GM06990 (cell line): ENCODE measurements around the gene CA9.

Source experiments
- DNase-seq: peaks from one replicate; pipeline ENCODE4 v3.0.0-alpha.2; 2011; ENCODE audit not compliant: insufficient read length; ENCODE audit errors: extremely low read depth
- H3K27me3 ChIP-seq: replicated peaks from 2 replicates; pipeline ENCODE4 v1.6.0; 2011; ENCODE audit warnings: low read length; ENCODE audit not compliant: control insufficient read depth, insufficient read depth
- H3K36me3 ChIP-seq: 2 replicates; pipeline ENCODE4 v1.5.1; 2011; ENCODE audit warnings: low read length; ENCODE audit not compliant: control insufficient read depth, insufficient read depth
- H3K4me3 ChIP-seq: replicated peaks from 2 replicates; pipeline ENCODE4 v1.5.1; 2011; ENCODE audit warnings: low read depth, mild to moderate bottlenecking, control low read depth, low read length
- TF ChIP-seq, protein P1 (sequence below): IDR thresholded peaks from 2 replicates; pipeline ENCODE4 v1.5.1; 2011; ENCODE audit warnings: low read length, control low read depth, mild to moderate bottlenecking, inconsistent platforms; ENCODE audit not compliant: insufficient read depth, poor library complexity, severe bottlenecking

The CA9 gene

GRCh38 chr9:35703906-35704672, 30.4 kb downstream of the CA9 start:
- peaks cover 70% of the 10 kb centered on the region for H3K36me3 ChIP-seq
- TF ChIP-seq, protein P1, sequence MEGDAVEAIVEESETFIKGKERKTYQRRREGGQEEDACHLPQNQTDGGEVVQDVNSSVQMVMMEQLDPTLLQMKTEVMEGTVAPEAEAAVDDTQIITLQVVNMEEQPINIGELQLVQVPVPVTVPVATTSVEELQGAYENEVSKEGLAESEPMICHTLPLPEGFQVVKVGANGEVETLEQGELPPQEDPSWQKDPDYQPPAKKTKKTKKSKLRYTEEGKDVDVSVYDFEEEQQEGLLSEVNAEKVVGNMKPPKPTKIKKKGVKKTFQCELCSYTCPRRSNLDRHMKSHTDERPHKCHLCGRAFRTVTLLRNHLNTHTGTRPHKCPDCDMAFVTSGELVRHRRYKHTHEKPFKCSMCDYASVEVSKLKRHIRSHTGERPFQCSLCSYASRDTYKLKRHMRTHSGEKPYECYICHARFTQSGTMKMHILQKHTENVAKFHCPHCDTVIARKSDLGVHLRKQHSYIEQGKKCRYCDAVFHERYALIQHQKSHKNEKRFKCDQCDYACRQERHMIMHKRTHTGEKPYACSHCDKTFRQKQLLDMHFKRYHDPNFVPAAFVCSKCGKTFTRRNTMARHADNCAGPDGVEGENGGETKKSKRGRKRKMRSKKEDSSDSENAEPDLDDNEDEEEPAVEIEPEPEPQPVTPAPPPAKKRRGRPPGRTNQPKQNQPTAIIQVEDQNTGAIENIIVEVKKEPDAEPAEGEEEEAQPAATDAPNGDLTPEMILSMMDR, result no peak

DNA sequence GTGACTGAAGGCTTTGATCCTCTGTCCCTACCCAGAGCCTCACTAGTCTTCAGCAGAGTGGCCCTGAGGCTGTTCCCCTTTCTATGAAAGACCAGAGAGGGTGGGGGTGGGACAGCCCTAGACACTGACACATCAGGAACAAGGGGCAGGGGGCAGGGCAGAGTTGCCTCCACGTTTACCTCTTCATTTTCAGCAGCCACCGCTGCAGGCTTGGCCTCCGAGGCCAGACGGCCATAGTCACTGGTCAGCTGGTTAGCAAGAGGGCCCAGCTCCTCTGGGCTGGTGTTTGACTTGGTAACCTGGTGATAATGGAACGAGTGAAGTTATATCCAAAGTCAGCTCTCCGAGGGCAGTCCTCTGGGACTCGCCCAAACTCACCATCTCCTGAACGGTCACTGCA, 31.6 kb downstream of the CA9 start:
- no peak for DNase-seq
- H3K4me3 ChIP-seq, result no peak overlapping the region
- TF ChIP-seq, protein P1, result no peak
- peaks cover 59% of the 10 kb centered on the region for H3K36me3 ChIP-seq
- H3K27me3 ChIP-seq, result no peaks in the 10 kb centered on the region

More at GRCh38 chr9:35703906-35704672, 30.4 kb downstream of the CA9 start:
- Histone ChIP-seq H3K4me3 (no peak overlapping the region), H3K27me3 (no peaks in the 10 kb centered on the region)
- no peak for DNase-seq

GRCh38 chr9:35705836-35706430, 32.2 kb downstream of the CA9 start:
- TF ChIP-seq, protein P1, result no peak
- H3K4me3 ChIP-seq, result no peak overlapping the region
- no peak for DNase-seq
- peaks cover 64% of the 10 kb centered on the region for H3K36me3 ChIP-seq
- no peaks in the 10 kb centered on the region for H3K27me3 ChIP-seq

GRCh38 chr9:35706951-35707350, 33.2 kb downstream of the CA9 start:
- Histone ChIP-seq H3K27me3 (no peaks in the 10 kb centered on the region), H3K4me3 (no peak overlapping the region), H3K36me3 (peaks cover 68% of the 10 kb centered on the region)
- TF ChIP-seq, protein P1, result no peak
- DNase-seq, result no peak

GRCh38 chr9:35708146-35708545, 34.4 kb downstream of the CA9 start:
- no peak for DNase-seq
- TF ChIP-seq, protein P1, result no peak
- no peaks in the 10 kb centered on the region for H3K27me3 ChIP-seq
- H3K4me3 ChIP-seq, result no peak overlapping the region
- H3K36me3 ChIP-seq, result peaks cover 70% of the 10 kb centered on the region
